ENCODE results near the gene KRTAP4-1.
"Not testable (repeated sequence)": the region's sequence is repeated elsewhere in the genome, so short reads cannot be mapped to it uniquely, and the experiment has no call there.

- not testable (repeated sequence) for TF ChIP-seq HBP1 (CRISPR knock-in tag; IDR thresholded peaks at IDR 0.05); ELK1 (CRISPR knock-in tag; IDR thresholded peaks at IDR 0.05); POLR2A (conservative IDR thresholded peaks at IDR 0.05); CBFB (CRISPR knock-in tag; IDR thresholded peaks at IDR 0.05); CTCF (IDR thresholded peaks at IDR 0.05 in 2 of 3, conservative IDR thresholded peaks at IDR 0.05 in 1 of 3; ENCODE audit: insufficient read depth in 2 of 3, low read depth in 1 of 3, low read length in 3 of 3)
Observed at GRCh38 chr17:41226598-41227095, 41.9 kb upstream of the KRTAP4-1 start, which contains the start of gene KRTAP9-2.

Measured in K562 (cell line).